GM18505 (cell line): ENCODE measurements around the gene GPX4.
"Not testable (repeated sequence)": the region's sequence is repeated elsewhere in the genome, so short reads cannot be mapped to it uniquely, and the experiment has no call there.

Source experiments
- ATAC-seq: cut with Tn5 transposase; IDR thresholded peaks from one replicate; pipeline ENCODE4 v1.9.1; 2021; ENCODE audit not compliant: unreplicated experiment
- POLR2A ChIP-seq: IDR thresholded peaks from 4 replicates; pipeline ENCODE4 v1.6.1; 2011; ENCODE audit warnings: borderline replicate concordance; ENCODE audit not compliant: insufficient read depth, insufficient read length; ENCODE audit errors: extremely low read depth

Gene GPX4

GRCh38 chr19:1123381-1123780, 19.6 kb downstream of the GPX4 start:
- no peak for ATAC-seq
- no peak for TF ChIP-seq POLR2A

- ATAC-seq = no peak
- TF ChIP-seq POLR2A = no peak
These were observed 20.3 kb downstream of the GPX4 start for GRCh38 chr19:1123885-1124677.

- no peak for ATAC-seq
- TF ChIP-seq POLR2A = no peak
These were observed 22.0 kb downstream of the GPX4 start for GRCh38 chr19:1125601-1126467.

GRCh38 chr19:1126984-1127760, 23.4 kb downstream of the GPX4 start:
- no peak for ATAC-seq

GRCh38 chr19:1128106-1128505, 24.3 kb downstream of the GPX4 start:
- TF ChIP-seq POLR2A = no peak
- no peak for ATAC-seq

More at GRCh38 chr19:1126984-1127760, 23.4 kb downstream of the GPX4 start:
- no peak for TF ChIP-seq POLR2A

- ATAC-seq = not testable (repeated sequence)
These were observed 25.3 kb downstream of the GPX4 start for GRCh38 chr19:1129084-1129483.

- no peak for ATAC-seq
- TF ChIP-seq POLR2A = no peak
These were observed 25.7 kb downstream of the GPX4 start for GRCh38 chr19:1129535-1129934.

GRCh38 chr19:1130771-1131717, 27.2 kb downstream of the GPX4 start:
- peak; percentile 43 for TF ChIP-seq POLR2A
- ATAC-seq = no peak

GRCh38 chr19:1131718-1132551, 28.1 kb downstream of the GPX4 start:
- peak; percentile 49 for ATAC-seq
- peak; percentile 71 for TF ChIP-seq POLR2A

GRCh38 chr19:1132552-1133383, 29.0 kb downstream of the GPX4 start:
- TF ChIP-seq POLR2A = no peak
- ATAC-seq = peak; percentile 8

GRCh38 chr19:1133471-1133929, 29.7 kb downstream of the GPX4 start:
- peak; percentile 71 for TF ChIP-seq POLR2A
- peak; percentile 20 for ATAC-seq
